ENCODE results near the gene CLCN7.
"Not testable (repeated sequence)": the region's sequence is repeated elsewhere in the genome, so short reads cannot be mapped to it uniquely, and the experiment has no call there.

The CLCN7 gene

DNA sequence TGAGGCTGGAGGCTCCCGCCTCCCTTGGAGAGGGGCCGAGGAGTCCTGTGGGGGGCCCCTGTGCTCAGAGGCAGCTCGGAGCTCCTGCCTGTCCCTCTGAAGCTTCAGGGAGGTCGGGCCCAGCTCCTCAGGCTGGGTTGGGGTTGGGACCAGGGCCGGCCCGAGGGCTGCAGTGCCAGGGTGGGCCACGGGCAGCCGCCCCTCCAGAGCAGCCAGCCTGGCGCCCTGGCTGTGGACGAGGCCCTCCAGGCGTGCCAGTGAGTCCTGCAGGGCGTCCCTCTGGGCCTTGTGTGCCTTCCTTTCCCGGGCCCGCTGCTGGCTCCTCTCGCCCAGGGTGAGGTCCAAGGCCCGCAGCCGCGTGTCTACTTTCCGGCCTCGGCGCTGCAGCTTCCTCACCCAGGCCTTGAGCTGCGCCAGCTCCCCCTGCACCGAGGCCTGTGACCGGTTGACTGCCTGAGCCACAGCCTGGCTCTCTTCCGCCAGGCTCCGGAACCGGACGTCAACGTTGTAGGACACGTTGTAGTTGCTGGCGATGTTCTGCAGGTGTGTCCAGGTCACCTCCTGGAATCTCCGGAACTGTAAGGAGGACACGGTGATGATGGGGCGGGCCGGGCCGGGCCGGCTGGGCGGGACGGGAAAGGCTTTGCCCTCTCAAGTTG is 12.7 kb upstream of the CLCN7 start:
- no peak for DNase-seq (ENCODE audit: low read depth in 2 of 2)

DNA sequence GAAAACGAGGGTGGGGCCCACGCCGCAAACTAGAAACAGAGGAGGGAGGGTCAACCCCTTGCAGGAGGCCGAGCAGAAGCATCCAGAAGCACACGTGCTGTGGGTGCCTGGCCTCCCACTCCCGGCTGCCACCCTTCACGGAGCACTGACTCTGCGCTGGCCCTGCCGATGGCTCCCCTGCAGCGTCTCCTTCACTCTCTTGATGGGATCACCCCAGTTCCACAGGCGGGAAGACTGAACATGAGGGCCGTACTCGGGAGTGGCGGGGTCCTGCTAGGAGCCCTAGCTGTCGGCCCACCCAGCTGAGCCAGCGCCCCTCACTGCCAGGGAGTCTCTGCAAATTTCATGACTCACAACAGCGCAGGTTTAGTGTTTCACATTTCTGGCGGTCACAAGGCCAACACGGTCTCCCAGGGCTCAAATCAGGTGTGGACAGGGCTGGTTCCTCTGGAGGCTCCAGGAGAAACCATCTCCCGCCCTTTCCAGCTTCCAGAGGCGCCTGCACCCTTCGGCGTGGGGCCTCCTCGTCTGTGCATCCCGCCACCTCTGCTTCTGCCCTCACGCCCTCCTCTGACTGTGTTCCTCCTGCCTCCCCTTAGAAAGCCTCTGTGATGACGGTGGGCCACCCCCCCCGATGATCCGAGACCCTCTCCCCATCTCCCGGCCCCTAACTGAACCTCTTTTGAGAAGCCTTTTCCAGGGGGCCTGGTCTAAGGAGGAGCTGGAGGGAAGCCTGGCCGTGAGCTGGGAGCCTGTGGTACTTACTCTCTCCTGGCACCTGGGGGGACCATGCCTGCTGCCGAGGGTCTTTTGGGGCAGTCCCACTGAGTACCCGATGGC is 11.9 kb upstream of the CLCN7 start:
- DNase-seq (ENCODE audit: low read depth in 2 of 2): no peak

DNA sequence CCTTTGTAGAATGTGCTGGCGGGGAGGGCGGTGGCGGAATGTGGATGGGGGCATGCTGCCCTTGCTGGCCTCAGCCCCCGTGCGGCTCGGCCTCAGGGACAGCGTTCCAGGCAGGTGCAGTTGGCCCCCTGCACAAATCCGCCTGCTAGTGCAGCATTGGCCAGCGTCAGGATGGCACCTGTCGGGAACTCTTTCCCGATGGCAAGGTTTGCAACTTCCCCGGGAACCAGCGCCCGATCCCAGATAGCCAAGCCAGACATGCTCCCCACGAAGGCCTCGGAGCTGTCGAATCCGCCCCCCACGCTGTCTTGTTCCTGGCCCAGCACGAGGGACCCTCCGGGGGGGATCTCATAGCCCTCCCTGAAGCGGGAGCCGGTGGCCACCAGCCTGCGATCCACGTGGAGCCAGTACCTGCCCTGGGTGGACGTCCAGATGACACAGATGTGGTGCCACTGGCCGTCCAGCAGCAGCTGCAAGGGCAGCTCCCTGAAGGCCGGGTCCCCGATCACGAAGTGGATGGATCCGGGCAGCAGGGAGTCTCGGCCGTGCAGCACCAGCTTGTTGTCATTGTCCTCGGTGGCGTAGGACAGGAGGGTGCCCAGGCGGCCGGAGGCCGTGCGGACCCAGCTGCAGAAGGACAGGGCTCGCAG is 11.1 kb upstream of the CLCN7 start:
- DNase-seq (ENCODE audit: low read depth in 2 of 2): no peak

DNA sequence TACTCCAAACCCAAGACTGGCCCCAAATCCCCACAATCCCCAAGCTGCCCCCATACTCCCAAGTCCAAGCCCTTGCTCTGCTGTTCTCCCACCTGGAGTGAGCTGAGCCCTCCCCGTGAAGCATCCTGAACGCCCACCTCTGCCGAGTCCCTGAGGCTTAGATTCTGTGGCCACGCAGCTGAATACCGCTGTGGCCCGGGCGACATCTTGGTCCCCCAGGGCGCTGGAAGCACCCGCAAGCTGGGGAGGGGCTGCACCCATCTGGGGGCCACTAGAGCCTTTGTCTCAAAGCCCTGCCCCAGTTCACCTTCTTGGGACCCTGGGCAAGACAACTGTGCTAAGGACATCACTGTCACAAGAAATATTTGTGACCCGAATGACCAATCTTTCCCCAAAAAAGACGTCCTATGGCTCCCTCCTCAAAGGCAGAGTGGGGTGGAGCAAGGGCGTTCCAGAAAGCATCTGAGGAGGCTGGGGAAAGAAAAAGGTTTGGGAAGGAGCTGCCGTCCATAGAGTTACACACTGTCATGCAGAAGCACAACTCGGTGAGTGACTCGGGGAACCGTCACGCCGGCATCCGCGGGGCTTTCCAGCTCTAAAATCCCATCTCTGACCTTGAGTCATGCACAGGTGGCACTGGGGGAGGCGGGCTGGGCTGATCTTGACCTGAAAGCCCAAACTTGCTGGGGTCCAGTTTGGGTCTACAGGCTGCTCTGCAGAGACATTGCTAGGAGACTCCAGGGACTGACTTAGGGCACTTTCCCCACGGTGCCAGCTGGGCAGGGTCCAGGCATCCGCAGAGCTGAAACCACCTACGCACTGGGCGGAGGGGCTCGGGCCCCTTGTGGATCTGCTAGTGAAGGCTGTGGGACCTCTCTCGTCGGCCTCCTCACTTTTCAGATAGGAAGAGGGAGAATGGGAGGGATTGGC is 7.3 kb upstream of the CLCN7 start:
- no peak for DNase-seq (ENCODE audit: low read depth in 2 of 2)

DNA sequence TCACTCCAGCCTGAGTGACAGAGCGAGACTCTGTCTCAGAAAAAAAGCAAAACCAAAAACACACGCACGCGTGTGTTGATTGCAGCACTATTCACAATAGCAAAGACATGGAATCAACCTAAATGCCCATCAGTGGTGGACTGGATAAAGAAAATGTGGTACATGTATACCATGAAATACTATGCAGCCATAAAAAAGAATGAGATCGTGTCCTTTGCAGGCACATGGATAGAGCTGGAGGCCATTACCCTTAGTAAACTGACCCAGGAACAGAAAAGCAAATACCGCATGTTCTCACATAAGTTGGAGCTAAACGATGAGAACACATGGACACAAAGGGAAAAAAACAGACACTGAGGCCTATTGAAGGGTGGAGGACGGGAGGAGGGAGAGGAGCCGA is 4.1 kb upstream of the CLCN7 start:
- not testable (repeated sequence) for DNase-seq (ENCODE audit: low read depth in 2 of 2)

DNA sequence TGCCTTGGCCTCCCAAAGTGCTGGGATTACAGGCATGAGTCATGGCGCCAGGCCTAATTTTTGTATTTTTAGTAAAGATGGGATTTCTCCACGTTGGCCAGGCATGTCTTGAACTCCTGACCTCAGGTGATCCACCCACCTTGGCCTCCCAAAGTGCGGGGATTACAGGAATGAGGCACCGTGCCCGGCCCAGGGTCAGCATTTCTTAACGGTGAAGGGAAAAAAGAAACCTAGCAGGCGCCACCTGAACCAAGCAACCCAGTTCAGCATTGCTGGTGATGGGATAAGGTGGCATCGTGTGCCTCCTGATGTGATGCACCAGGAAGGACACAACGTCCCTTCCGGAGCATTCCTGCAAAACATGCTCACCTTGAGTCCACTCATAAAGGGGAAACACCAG is 2.2 kb upstream of the CLCN7 start:
- DNase-seq (ENCODE audit: low read depth in 2 of 2): no peak

DNA sequence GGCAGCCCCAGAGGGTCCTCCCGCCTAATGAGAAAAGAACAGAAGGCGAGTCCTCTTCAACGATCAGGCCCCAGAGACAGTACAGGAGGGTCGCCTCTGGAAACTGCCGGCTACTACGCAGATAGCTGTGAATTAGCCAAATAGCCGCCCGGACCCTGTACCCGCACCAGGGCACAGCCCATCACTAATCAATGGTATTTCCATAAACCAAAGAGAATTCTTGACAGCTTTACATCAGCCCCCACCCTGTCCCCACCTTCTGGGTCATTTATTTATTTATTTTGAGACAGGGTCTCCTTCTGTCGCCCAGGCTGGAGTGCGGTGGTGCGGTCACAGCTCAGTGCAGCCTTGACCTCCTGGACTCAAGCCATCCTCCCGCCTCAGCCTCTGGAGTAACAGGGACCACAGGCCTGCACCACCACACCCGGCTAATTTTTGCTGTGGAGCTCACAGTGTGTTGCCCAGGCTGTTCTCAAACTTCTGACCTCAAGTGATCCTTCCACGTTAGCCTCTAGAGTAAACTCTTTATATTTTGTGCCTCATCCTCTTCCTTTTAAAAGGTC is 805 bp upstream of the CLCN7 start:
- DNase-seq (ENCODE audit: low read depth in 2 of 2): no peak

DNA sequence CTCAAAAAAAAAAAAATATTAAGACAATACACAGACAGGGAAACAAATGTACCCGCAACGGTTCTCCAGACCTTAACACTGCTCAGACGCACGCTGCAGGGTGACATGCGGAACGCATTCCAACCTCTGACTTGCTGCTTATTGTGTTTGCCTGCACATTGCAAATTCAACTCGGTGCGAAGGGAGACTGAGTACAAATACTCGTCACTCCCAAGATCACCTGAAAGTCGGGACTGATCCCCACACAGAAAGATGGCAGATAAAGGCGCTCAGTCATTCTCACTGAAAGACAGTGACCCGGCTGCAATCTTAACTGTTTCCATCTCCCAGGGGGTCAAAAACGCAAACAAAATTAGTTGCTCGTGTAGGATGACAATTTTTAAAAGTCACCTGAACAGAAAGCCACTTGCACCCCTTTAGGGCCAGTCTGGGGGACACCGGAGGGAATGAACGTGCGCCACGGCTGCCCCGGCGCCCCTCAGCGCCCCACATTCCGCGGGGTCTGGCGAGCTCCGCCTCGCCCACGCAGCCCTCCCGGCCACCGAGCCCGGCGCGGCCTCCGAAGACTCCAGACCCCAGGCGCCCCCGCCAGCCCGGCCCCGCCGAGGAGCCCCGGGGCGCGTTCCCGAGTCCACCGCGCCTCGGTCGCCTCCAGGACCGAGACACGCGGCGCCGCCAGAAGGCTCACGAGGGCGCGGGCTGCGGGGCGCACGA is 589 bp downstream of the CLCN7 start:
- no peak for DNase-seq (ENCODE audit: low read depth in 2 of 2)

DNA sequence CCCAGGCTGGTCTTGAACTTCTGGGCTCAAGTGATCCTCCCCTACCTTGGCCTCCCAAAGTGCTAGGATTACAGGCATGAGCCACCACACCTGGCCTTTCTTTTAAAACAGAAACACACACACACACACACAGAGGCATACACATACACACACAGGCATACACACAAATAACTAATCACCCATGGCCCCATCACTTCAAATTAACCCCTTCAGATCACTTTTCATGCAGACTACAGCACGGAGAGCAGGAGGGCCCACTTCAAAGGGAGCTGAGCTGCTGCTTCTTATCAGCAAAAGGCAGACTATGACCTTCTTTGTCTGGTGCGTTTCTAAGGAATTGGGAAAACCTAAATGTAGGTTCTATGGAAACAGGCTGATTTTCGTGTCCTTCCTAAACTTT is 1.9 kb downstream of the CLCN7 start:
- DNase-seq (ENCODE audit: low read depth in 2 of 2): no peak

DNA sequence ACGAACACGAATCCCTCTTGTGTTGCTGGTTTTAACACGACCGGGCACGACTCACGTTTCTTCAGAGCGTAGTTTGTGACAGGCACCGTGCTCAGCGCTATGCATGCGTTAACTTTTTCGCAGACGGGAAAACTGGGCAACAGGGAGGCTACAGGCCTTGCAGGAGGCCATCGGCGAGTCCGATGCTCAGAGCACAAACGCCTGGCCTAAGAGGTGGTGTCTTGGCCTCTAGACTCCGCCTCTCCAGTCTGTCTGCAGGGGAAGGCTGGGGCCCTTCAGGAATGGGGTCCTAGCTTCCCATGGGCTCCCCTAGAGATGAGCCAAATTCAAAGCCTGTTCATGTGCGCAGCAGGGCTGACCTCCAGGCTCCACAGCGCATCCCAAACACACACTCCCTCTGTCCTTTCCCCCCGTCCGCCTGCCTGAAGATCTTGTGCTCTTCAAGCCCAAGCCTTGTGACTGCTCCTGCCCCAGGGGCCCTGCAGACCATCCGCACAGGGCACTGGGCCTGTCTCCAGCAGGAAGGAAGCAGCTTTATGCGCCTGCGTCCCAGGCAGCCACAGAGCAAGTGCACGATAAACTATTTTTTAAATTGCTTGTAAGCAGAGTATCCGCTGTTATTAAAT is 3.1 kb downstream of the CLCN7 start:
- no peak for DNase-seq (ENCODE audit: low read depth in 2 of 2)

DNA sequence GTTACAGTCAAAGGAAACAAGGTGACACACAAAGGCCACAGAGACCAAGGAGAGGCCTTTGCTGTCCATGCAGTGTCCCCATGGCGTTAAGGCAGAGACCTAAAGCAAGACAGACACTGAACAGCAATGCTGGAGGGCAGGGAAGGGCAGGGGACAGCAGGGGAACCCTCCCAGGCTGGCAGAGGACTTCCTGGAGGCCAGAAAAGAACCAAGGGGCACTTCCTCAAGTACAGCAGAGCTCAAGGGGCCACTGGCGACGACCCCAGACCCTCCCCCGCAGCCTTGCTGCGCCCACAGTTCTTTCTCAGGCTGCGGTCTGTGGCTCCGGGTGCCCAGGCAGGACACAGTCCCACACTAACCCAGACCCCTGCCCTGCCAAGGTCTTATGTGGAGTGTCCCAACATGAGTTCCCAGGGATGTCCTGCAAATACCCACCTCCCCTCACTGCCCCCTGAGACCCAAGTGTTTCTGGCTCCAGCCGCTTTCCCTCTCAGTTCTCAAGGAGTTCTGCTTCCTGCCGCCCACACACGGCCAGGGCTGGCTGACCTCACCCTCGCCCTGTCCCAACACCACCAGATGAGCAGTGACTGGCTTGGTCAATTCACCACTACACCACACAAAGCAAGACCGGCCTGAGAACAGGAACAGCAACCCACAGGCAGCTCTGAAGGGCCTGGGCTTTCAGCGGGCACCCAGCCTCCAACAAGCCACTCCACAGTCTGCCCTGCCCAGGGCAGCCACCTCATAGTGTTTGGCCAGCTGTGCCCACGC is 4.2 kb downstream of the CLCN7 start:
- DNase-seq (ENCODE audit: low read depth in 2 of 2): no peak

DNA sequence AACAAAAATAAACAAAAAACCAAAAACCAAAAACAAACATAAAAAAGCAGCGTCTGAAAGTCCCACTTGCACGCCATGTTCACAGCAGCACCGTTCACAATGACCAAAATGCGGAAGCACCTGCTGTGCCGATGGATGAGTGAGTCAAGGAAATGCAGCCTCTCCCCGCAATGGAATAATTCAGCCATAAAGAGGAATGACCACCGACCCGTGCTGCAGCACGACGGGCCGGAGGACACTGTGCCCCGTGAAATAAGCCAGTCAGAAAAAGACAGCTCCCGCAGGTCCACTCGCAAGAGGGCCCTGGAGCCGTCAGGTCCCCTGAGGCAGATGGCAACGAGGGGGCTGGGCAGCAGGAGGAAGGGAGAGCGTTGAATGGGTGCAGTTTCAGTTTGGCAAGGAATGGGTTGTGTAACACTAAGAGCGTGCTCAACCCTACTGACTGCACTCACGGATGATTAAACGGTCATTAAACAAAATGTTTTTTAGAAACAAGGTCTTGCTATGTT is 5.1 kb downstream of the CLCN7 start:
- no peak for DNase-seq (ENCODE audit: low read depth in 2 of 2)

DNA sequence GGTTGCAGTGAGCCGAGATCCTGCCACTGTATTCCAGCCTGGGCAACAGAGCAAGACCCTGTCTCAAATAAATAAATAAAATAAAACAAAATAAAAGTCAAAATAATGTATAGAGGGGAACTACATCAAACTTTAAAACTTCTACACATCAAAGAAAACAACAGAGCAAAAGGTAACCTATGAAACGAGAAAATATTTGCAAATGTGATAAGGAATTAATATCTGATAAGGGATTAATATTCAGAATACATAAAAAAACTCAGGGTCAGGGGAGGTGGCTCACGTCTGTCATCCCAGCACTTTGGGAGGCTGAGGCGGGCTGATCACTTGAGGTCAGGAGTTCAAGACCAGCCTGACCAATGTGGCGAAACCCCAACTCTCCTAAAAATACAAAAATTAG is 5.7 kb downstream of the CLCN7 start:
- not testable (repeated sequence) for DNase-seq (ENCODE audit: low read depth in 2 of 2)

DNA sequence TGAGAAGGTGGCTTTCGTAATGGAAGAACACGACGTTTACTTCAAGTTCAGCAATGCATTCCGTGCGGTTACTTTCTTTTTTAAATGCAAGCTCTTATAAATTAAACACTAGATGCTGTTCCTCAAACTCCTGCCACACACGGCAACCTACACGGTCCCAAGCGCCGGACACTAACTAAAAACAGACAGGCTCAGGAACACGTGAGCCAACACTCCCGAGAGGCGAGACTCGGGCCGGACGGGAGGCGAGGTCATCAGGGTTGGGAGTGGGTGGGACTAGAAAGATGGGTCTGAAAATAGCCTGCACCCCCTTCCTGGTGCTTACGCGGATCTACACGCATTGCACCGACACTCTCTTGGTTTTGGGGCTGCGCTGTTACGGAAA is 6.4 kb downstream of the CLCN7 start:
- DNase-seq (ENCODE audit: low read depth in 2 of 2): no peak

DNA sequence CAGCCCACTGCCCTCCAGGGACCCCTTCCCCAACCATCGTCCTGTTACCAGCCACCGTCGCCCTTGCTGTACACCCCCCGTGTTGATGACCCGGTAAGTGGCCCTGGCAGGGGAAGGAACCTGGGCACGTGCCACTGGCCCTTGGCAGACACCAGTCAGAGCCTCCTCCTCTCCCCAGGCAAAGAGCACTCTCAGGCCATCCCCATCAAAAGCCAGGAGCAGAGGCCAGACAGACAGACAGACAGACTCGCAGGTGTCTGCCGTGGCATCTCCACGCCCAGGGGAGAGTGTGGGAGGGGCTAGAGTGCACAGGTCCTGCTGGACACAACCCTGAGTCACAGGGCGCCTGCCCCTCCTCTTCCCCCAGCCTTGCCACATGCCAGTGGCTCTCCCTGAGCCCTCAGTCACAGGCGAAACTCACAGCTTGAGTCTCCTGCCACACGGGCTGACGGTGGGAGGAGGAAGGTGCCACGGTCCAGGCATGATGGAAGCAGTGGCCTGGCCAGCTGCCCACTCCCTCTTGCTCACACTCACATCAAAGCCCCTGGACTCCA is 7.8 kb downstream of the CLCN7 start:
- no peak for DNase-seq (ENCODE audit: low read depth in 2 of 2)

DNA sequence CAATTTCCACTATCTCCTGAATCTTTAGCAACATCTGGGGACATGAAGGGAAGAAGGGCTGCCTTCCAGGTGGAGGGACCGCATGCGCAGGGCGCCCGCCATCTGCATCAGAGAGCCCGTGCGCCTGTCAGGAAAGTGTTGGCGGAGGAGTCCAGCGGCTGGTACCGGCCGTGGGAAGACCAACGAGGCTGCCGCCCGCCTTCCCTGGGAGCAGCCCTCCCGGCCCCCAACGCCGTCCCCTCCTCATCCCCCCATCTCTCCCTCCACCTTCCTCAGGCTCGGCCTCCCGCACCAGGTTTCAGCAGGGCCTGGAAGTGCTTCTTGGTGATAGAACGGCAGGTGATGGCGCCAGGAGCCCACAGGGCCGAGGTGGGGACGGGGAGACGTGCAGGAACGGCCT is 8.8 kb downstream of the CLCN7 start:
- no peak for DNase-seq (ENCODE audit: low read depth in 2 of 2)

DNA sequence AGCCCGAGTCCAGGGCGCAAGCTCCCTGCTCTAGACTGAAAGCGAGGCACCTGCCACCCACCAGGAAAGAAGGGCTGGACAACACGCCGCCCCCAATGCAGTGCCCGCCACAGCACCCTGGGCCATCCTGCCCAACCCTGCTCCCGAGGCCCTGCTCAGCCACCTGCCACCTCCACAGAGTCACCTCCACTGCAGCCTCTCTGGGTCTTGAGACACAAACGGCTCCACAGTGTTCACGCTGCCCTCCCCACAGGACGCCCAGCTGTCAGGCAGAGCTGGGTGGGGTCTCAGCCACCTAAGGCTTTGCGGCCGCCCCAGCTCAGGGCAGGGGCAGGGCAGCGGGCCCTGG is 9.3 kb downstream of the CLCN7 start:
- DNase-seq (ENCODE audit: low read depth in 2 of 2): no peak

DNA sequence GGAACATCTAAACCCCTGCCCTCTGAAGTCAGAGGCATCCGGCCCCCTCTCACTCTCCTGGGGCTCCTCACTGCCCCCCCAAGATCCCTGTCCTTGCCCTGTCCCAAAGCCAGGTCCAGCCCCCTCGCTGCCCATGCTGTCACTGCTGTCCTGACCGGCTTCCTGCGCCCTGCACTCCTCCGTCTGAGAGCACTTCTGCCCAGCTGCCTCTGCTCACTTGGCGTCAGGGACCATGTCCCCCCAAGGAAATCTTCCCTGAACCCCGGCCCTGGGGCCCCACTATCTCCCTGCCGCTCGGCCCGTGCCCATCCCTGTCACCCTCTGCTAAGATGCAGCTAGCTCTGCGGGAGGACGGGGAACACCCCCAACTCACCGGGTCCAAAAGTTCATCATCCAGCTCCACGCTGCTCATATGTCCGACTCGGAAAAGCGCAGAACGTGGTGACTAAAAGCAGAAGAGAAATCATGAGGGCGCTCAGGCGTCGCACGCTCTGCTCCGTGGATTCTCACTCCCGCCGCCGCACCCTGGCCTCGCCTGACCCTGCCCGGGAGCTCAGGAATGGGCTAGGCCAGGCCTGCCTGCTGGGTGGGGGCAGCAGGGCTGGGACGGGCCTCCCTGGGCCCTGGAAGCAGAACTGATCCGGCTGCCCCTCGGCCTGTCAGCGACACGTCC is 9.8 kb downstream of the CLCN7 start:
- DNase-seq (ENCODE audit: low read depth in 2 of 2): no peak

Measured in fibroblast of skin of left biceps (primary cell).